ENCODE results near the gene RAB1A. TPM values are rescaled to one million over a fixed set of nuclear protein-coding genes. Genes with fewer than 3 reads are reported as not detected.

The RAB1A gene
- total RNA-seq, 4 donors from 2014 or later, result 87.1 to 114 (median 98.8) TPM

DNA sequence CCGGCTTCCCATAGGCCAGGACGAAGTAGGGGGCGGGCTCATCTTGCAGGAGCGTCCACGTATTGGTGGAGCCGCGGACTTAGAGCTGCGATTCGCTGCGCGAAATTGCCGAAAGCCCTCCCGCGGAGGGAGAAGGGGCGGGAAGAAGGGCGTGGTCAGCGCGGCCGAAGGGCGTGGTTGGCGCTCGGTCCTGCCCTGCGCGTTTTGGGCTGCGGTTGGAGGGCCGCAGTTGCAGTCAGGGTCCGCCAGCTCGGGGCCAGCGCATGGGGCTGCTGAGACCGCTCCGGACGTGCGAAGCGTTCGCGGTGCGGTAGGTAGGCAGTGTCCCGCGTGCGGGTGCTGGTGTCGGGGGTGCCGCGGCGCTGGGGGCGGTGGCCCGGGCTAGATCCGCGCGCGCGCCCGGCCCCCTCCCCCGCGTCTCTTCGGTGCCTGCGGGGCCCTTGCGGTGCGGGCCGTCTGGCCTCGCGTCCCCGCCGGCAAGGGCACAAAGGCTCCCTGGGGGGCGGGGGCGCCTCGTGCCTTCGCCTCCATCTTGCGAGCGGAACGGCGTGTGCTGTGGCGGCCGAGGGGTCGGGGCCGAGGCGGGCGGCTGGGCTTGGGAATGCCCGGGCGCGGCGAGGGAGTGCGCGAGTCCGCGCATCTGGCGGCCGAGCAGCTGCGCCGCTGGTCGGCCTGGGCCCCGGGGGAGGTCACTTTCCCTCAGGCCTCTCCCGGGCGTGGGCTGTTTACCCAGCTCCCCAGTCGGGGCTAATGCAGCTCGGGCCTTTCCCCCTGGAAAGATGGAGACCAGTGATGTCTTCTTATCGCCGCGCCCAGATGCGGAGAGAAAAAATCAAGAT, 73.5 kb downstream of the RAB1A start, which contains the start of gene CEP68:
Gene CEP68, plus strand, starts transcription at position 202 of the 839 bp plus-strand sequence. CDS start 13,029 bp downstream, outside the sequence.
- H3K4me3 ChIP-seq (replicated peaks in 1 of 3), result peak within 1 kb of the TSS; percentile 73 to 98 (median 82)
- TF ChIP-seq, protein P1, sequence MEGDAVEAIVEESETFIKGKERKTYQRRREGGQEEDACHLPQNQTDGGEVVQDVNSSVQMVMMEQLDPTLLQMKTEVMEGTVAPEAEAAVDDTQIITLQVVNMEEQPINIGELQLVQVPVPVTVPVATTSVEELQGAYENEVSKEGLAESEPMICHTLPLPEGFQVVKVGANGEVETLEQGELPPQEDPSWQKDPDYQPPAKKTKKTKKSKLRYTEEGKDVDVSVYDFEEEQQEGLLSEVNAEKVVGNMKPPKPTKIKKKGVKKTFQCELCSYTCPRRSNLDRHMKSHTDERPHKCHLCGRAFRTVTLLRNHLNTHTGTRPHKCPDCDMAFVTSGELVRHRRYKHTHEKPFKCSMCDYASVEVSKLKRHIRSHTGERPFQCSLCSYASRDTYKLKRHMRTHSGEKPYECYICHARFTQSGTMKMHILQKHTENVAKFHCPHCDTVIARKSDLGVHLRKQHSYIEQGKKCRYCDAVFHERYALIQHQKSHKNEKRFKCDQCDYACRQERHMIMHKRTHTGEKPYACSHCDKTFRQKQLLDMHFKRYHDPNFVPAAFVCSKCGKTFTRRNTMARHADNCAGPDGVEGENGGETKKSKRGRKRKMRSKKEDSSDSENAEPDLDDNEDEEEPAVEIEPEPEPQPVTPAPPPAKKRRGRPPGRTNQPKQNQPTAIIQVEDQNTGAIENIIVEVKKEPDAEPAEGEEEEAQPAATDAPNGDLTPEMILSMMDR (IDR thresholded peaks at IDR 0.05), result no peak
- TF ChIP-seq POLR2A (IDR thresholded peaks at IDR 0.05), result peak; percentile 82 to 97
- peak; percentile 98 for DNase-seq
- H3K9me3 ChIP-seq, result no peaks in the 10 kb centered on the region
- WGBS, 2 donors, result 0 to 1% methylated on average over 20 to 31 of the region's 99 CpGs
- intact Hi-C loops (cut with DNase I), result no loop called here
- H3K27me3 ChIP-seq, result no peaks in the 10 kb centered on the region
- peak within 1 kb of the TSS; percentile 65 to 91 (median 78) for H3K27ac ChIP-seq
- H3K36me3 ChIP-seq, result no peaks in the 10 kb centered on the region
- peaks cover 16 to 46% of the 10 kb centered on the region in 2 donors for H3K4me1 ChIP-seq

DNA sequence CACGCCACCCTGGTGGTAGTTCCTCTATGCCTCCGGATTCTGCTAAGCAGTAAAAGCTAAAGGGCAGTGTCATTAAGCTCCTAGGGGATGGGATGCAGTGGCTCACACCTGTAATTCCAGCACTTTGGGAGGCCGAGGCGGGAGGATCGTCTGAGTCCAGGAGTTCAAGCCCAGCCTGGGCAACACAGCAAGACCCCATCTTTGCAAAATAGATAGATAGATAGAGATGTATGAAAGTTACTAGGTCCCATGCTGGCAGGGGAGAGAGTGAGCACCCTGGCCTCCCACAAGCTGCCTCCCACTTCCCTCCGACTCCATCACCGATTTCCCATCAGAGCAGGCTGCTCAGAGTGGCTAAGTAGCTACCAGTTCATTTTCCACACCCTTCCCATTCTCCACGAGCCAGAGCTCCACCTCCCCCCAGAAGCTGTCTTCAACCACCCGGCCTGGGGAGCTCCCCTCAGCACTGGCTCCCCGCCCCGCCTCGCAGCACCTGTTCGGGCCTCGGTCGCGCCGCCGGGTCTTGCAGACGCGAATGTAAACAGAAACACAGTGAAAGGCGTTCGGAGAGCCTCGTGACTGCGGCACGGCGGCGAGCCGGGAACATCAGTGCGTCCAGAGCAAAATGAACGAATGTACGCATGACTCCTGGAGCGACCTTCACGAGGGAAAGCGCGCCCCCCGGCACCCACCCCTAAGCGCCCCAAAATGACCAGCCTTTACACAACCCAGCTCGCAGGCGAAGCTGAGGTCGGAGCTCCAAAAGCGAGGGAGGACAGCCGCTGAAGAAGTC, 74.3 kb downstream of the RAB1A start:
- 9 to 15% methylated on average over 28 to 38 of the region's 42 CpGs for WGBS, 2 donors
- intact Hi-C loops (cut with DNase I), result no loop called here

DNA sequence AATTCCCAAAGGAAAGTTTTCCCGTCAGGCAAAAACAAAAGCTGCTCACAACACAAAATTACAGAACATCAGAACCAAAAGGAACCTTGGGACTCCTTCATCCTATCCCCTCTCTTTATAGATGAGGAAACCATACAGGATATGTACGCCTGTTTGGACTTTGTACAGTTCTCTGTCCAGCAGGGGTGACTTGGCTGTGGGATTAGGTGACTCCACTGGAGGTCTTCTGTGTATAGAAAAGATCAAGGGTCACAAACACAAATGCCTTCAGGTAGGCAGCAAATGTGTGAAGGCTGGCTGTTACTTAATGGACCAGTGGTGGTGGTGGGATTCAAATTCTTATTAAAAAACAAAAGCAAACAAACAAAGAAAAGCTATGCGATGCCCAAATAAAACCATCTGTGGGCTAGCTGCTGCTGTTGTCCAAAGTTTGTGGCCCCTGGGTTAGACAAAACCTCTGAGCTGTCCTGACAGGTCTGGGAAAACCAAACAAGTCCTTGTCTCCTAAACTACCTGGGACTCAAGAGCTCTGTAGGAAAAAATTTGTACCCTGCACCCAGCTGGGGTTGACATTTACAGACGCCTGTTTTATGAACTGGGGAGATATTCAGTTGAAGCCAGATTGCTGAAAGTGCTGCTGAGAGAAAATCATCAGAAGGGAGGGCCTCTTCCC, 75.0 kb downstream of the RAB1A start:
- H3K27ac ChIP-seq, result no peak overlapping the region
- TF ChIP-seq, protein P1 (IDR thresholded peaks at IDR 0.05), result no peak
- TF ChIP-seq POLR2A (IDR thresholded peaks at IDR 0.05), result no peak
- no peak overlapping the region for H3K4me3 ChIP-seq (replicated peaks in 1 of 3)
- H3K36me3 ChIP-seq, result no peaks in the 10 kb centered on the region
- no peak for DNase-seq
- H3K9me3 ChIP-seq, result no peaks in the 10 kb centered on the region
- 73 to 84% methylated on average over 4 of the region's 4 CpGs for WGBS, 2 donors
- no peaks in the 10 kb centered on the region for H3K27me3 ChIP-seq
- H3K4me1 ChIP-seq, result peaks cover 16 to 31% of the 10 kb centered on the region in 2 donors
- intact Hi-C loops (cut with DNase I), result no loop called here

More for the DNA sequence above, 74.3 kb downstream of the RAB1A start:
- peak overlapping the region; percentile 56 to 98 (median 73) for H3K4me3 ChIP-seq (replicated peaks in 1 of 3)
- peak overlapping the region in 2 of 3 donors; percentile 67 to 91 for H3K27ac ChIP-seq
- no peak for TF ChIP-seq POLR2A (IDR thresholded peaks at IDR 0.05)
- TF ChIP-seq, protein P1 (IDR thresholded peaks at IDR 0.05), result no peak
- DNase-seq, result no peak
- no peaks in the 10 kb centered on the region for H3K36me3 ChIP-seq
- no peaks in the 10 kb centered on the region for H3K27me3 ChIP-seq
- H3K9me3 ChIP-seq, result no peaks in the 10 kb centered on the region
- H3K4me1 ChIP-seq, result peaks cover 16 to 39% of the 10 kb centered on the region in 2 donors

DNA sequence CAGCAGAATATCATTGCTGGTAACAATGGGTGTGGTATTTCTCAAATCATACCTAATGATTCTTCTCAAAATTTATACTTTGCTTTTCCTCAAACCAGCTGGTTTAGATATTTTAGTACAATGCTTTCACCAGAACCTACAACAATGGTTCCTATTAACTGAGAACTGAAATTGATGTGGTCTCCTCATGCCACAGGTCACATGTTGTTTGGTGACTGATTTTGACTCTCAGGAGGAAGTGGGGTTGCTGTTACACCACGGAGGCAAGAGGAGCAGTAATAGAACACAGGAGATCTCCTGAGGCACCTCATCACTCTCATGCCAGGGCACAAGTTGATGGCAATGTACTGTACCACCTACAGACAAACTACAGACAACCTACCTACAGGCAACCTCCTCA, 76.7 kb downstream of the RAB1A start:
- H3K27ac ChIP-seq, result no peak overlapping the region
- no peak for DNase-seq
- peaks cover 13 to 15% of the 10 kb centered on the region in 2 donors for H3K4me1 ChIP-seq
- H3K27me3 ChIP-seq, result no peaks in the 10 kb centered on the region
- TF ChIP-seq POLR2A (IDR thresholded peaks at IDR 0.05), result no peak
- TF ChIP-seq, protein P1 (IDR thresholded peaks at IDR 0.05), result no peak
- intact Hi-C loops (cut with DNase I), result no loop called here
- WGBS, 2 donors, result 36 to 43% methylated on average over 1 of the region's 1 CpG
- H3K4me3 ChIP-seq (replicated peaks in 1 of 3), result no peak overlapping the region
- H3K36me3 ChIP-seq, result no peaks in the 10 kb centered on the region
- H3K9me3 ChIP-seq, result no peaks in the 10 kb centered on the region

Data from thyroid gland (tissue), 4 donors.